ENCODE measurements around the gene ZFPM1. TPM values are rescaled to one million over a fixed set of nuclear protein-coding genes. Genes with fewer than 3 reads are reported as not detected.
A peak's percentile ranks its signal among the peaks of the same experiment; 100 is the strongest.

Gene ZFPM1
- total RNA-seq, 1 donor, result 15.1 TPM

DNA sequence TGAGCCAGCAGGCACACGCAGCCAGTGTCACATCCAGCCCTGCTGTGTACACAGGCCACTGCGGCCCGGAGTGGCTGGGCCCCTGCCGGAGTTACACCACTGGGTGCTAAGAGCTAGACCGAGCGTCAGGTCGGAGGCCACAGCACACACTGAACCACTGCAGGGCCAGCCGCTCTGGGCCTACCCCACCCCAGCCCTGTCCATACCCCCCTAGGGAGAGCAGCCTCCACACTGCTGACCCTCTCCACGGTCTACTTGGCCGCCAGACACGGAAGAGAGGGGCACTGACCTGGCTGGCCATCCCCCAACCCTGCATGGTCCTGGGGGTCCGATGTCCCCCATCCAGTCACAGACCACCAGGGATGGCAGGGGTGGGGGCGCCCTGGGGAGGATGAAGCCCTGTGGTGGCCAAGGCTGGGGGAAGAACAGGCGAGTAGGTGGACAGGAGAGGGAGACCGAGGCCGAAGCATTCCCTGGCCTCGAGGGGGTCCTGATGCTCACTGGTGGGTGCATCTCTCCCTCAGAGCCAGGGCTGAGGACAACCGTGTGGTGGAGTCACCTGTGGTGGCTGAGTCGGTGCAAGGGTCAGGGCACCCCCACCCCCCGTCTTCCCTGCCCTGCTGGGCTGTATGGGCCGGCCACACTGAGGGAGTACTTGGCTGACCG is 82.2 kb downstream of the ZFPM1 start:
- no peak for DNase-seq (ENCODE audit: low read depth in 2 of 3, low spot score in 2 of 3)

DNA sequence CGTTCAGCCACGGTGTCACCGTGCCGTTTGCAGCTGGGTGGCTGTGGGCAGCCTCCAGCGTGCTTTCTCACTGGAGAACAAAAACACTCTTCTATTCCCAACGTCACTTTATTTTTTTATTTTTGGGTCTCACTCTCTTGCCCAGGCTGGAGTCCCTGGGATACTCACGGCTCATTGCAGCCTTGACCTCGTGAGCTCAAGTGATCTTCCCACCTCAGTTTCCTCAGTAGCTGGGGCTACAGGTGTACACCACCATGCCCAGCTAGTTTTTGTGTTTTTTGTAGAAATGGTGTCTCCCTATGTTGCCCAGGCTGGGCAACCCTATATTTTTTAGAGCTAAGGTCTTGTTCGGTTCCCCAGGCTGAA is 82.8 kb downstream of the ZFPM1 start:
- DNase-seq (ENCODE audit: low read depth in 2 of 3, low spot score in 2 of 3), result no peak

DNA sequence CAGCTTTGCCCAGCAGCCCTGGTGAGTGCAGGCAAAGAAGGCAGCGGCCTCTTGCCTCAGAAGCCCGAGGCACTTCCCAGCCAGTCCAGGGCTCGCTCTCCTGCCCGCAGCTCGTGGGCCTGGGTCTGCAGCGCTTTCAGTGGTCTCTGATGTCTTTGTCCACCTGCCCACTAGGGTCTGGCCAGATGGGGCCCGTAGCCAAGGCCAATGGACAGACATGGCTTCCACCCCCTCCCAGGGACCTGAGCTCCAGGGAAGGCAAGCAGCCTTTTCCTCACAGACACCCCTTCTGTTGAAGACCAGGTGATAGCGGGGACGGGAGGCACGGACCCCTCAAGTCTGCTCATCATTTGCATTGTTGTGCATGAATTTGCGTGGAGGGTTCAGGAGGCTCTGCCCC is 83.4 kb downstream of the ZFPM1 start:
- no peak for DNase-seq (ENCODE audit: low read depth in 2 of 3, low spot score in 2 of 3)

DNA sequence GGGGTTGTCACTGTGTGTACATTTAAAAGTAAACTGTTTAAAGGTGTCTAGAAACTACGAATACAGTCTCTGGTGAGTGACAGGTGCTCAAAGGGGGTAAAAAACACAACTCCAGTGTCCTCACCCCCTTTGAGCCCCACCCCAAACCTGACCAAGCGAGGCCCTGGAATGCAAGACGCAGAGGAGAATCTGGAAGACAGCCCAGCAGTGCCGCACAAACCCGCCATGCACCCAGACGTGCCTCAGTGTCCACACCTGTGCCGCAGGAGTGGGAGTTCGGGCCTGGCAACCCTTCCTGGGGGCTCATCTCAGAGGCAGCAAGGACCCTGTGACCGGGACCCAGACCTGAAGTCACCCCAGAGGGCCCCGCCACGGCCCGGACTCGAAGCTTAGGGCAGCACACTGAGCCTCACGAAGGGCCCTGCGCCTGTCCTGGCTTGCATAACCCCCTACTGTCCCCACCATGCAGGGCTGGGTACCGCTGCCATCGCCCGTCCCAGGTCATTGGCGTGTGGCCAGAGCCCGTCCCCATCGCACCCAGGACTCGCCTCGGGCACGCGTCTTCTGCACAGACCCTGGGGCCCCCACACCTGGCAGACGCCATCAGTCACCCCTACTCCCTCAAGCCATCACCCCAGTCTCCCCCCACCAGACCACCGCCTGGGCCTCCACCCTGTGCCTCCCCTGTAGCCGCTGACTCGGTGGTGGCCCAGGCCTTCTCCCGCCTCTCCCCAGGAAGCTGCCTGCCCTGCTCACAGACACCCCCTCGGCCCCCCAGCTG is 84.1 kb downstream of the ZFPM1 start:
- no peak for DNase-seq (ENCODE audit: low read depth in 2 of 3, low spot score in 2 of 3)

DNA sequence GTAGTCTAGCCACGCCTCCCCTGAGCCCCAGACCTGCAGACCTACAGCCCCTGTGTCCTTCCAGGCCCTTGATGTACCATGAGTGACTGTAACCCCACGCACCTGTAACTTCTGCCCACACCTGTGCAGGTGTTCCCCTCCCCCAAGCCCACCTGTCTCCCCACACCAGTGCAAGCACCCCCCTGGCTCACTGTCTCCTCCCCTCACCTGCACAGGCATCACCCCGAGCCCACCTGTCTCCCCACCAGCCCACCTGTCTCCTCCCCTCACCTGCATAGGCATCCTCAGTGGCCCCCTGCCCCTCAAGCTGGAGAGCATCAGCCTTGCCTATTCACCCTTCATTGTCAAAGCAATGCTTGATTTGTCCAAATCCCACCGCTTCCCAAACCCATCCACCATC is 84.8 kb downstream of the ZFPM1 start:
- DNase-seq (ENCODE audit: low read depth in 2 of 3, low spot score in 2 of 3), result no peak

DNA sequence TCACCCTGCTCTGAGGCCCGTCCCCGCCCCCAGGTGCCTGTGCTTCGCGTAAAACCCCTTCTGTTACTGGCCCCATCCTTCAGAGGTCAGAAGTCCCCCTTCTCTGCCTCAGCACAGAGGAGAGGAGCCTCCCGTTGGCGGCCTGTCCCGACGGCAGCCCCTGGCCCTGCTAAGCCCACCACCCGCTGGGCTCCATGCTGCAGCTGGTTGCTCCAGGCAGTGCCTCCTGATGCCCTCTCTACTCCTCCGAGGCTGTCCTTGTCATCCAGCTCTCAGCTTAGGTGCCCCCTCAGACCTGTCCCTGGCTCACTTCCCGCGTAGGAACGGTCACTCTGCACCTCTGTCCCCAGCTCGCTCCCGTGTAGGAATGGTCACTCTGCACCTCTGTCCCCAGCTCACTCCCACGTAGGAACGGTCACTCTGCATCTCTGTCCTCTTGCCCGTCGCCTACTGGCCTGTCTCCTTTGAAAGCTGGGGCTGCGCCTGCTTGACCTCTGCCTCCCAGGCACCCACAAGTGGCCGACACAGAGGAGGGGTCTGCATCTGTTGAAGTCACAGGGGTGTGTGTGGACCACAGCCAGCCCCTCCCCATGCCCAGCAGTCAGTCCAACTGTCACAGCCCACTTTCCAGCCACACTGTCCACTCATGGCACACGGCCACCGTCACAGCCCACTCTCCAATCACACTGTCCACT is 85.4 kb downstream of the ZFPM1 start:
- DNase-seq (ENCODE audit: low read depth in 2 of 3, low spot score in 2 of 3), result no peak

DNA sequence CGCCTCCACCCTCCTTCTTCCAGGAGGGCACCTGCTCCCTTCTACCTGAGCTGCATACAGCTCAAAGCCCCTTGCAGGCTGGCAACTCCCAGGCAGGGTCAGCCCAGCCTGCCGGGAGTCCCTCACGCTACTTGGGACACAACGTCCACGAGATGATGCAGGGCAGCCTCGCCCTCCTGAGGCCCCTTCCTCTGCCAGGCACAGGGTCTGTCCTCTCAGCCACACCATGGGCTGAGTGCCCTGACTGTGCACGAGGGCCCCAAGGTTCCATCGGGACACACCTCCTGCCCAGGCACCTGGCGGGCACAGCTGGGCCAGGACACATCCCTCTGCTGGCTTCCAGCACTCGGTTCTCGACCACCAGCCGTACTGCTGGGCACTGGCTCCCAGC is 86.2 kb downstream of the ZFPM1 start:
- DNase-seq (ENCODE audit: low read depth in 2 of 3, low spot score in 2 of 3), result no peak

DNA sequence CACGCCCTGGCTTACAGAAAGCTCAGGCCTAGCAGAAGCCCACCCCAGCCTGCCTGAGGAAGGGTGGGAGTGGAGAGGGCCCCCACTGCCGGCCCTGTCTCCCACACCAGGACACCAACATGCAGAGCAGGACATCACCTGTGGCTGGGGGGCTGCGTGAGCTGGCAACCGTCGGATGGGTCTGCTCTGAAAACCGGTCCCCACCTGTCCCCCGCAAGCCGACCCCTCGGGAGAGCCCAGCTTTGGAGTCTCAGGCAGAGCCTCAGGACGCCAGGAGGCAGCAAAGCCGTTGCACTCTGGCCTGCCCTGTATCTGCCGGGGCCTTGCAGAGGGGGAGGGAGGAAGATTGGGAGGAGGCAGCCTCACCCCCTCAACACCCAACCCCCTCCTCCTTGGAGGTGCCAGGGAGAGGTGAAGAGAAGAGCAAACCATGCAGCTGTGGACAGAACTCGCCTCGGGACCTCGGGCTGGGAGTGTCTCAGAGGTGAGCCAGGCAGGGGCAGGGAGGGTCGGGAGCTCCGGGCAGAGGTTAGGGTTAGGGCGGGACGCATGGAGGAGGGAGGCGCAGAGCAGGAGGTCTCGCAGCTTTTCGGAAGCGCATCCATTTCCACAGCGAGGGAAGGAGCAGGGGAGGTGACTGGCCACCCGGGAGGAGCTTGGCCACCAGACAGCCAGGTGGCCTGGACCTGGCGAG is 86.7 kb downstream of the ZFPM1 start:
- DNase-seq (ENCODE audit: low read depth in 2 of 3, low spot score in 2 of 3), result no peak

DNA sequence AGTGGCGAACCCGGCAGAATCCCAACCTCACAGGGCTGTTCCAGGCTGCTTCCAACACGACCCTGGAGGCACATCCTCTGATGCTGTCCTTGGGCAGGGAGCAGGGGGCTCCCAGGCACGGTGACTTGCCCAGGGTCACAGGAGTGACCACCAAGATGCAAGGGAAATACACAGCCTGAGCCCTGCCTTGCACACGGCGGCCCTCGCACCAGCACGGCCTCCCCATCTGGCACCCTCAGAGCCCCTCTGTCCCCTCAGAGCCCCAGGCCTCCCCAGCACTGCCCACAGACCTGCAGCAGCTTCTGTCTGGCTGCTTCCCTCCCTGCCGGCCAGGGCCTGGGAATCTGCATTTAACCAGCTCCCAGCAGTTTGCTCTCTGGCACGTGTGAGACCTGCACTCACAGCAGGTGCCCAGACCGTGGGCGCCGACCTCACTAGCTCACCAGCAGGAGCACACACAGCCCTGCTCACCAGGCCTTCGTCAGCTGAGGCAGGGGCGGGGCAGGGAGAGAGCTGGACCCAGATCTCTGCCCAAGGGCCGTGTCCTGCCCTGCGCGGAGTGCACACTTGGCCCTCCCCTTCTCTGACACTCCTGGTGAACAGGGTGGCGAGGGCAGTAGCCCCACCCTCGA is 87.4 kb downstream of the ZFPM1 start:
- no peak for DNase-seq (ENCODE audit: low read depth in 2 of 3, low spot score in 2 of 3)

DNA sequence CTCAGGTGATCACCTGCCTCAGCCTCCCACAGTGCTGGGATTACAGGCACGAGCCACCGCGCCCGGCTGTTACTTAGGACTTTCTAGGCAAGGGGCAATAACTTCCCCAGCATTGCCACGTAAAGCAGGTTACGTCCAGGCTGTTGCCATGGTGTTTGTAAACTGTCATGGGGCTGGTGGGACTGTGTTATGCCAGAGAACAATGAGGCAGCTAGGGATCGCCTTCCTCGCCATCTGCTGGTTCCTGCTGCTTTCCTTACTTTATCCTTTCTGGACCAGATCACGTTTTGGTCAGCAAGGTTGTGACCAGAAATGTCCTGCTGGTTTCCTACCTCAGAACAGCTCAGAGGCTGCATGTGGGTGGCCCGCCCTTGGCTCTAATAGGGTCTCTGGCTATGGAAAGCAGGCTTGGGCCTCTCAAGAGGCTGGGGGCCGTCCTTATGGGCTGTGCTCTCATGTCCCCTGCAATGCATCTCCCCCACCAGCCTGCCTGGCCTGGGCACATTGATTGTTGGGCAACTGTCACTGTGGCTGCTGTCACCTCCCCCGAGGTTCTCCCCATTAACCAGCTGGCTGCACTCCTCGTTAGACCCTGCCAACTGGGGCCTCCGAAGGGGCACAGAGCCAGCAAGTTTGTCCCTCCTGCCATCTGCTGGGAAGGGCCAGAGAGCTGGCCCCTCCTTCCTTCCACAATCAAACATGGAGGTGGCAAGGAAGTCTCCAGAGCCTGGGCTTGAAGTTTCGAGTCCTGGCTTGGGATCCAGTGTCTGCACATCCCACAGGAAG is 88.9 kb downstream of the ZFPM1 start:
- no peak for DNase-seq (ENCODE audit: low read depth in 2 of 3, low spot score in 2 of 3)

DNA sequence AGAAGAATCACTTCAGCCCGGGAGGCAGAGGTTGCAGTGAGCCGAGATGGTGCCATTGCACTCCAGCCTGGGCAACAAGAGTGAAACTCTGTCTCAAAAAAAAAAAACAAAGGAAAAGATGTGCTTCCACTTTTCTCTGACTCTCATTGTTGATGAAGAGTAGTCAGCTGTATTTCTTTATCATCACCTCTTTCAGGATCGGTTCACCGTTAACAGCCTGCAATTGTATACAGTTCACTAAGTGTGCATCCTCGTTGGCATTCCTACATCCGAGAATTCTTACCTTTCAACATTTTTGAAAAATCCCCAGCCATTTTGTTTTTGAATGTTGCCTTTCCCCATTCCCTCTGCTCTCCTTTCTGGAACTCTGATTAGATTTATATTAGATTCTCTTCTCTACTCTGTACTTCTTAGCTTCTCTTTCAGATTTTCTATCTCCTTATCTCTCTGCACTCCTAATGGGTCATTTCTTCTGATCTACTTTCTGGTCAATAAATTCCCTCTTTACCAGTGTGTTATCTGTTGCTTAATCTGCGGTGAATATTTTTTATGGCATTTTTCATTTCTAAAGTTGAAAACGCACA is 90.2 kb downstream of the ZFPM1 start:
- no peak for DNase-seq (ENCODE audit: low read depth in 2 of 3, low spot score in 2 of 3)

DNA sequence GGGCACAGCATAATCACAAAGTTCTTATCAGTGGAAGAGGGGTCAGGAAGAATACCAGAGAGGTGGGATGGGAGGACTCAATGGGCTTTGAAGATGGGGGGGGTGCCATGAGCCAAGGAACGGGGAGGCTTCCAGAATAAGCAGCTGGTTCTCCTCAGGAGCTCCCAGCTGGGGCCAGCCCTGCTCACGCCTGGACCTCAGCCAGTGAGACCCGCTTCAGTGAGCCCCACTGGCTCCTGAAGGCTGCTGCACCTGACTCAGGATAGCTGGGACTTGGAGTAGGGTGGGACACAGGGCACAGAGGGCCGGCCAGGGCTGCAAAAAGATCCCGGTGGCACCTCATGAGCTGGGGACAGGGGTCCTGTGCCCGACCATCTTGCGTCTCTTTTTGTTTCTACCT is 92.7 kb downstream of the ZFPM1 start:
- DNase-seq (ENCODE audit: low read depth in 2 of 3, low spot score in 2 of 3), result no peak

DNA sequence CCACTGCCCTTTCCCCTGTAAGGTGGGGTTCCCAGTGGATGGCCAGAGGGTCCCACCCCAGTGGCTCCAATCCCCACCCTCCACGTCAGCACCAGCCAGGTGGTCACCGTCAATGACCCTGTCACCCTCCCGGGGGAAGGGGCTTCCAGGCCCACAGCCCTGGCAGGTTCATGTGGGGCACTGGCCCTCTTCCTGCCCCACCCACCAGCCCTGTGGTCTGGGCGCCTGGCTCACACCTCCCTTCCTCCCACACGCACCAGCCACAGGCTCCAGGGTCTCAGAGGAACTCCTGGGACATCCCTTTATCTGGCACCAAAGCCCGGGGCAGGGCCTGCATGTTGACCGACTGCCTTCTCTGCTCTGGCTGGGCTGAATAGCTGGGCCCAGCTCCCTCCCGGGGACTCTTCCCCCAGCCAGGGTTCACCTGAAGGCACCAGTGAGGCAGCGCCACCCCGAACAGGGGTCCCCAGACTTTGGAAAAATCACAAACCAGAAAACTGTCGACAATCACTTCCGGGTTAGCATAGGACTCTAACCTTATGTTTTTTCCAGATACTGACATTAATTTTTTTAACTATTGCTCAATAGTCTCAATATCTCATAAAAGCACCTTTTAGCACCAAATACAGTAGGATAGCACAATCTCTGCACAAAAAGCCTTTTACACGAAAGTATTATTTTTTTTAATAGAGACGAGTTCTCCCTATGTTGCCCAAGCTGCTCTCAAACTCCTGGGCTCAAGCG is 95.2 kb downstream of the ZFPM1 start:
- DNase-seq (ENCODE audit: low read depth in 2 of 3, low spot score in 2 of 3), result no peak

DNA sequence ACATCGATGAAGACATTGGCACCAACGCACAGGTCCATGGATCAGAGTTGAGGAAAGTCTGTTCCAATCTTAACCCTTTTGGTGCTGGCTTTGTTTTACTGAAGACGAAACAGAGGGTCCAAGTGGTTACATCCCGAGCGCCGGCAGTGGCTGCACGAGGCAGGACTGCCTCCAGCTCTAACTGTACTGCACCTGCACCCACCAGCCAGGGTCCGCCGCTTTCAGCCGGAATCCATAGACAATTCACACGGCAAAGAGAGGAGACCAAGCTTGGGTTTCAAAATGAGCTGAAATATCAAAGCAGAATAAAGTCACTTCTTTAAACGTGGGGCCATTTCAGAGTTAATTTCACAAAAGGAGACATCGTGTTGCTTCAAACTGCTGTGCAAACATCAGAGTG is 95.9 kb downstream of the ZFPM1 start:
- DNase-seq (ENCODE audit: low read depth in 2 of 3, low spot score in 2 of 3), result no peak

DNA sequence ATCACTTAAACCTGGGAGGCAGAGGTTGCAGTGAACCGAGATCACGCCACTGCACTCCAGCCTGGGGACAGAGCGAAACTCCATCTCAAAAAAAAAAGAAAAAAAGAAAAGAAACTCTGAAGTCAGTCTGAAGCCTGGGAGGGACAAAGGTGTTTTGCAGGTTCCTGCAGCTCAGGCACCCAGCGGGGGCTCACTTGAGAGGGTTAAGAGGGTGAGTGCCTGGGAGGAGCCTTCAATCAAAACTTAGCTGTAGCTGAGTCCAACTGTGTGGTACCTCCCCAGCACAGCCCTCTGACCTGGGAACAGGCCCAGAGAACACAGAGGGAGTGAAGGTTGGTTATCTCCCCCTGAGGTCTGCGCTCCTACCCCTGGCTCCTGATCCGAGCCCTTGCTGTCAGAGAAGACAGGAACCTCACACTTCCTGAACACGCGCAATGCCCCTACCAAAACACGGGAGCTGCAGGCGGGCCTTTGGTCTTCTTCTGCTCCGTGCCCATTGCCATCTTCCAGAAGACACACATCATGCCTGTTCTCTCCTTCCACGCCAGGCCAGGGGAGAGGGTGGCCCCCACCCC is 96.7 kb downstream of the ZFPM1 start:
- peak in 1 of 3 donors; percentile 26 for DNase-seq (ENCODE audit: low read depth in 2 of 3, low spot score in 2 of 3)

DNA sequence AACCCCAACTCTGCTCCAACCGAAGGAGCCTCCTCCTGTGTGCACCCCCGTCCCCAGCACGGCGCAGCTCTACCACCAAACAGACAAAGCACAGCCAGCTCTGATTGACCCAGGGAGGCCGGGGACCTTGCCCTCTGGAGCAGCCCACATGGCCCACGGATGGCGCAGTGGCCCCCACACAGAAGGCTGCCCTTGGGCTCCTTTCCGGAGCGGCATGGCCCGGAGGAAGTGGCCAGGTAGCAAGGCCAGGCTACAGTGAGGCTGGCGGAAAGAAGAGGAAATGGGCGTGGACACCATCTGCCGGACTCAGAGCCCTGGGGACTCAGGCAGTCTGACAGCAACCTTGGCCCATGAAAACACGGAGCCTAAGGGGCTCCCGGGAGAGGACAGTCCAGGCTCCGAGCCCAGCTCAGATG is 97.2 kb downstream of the ZFPM1 start:
- no peak for DNase-seq (ENCODE audit: low read depth in 2 of 3, low spot score in 2 of 3)

DNA sequence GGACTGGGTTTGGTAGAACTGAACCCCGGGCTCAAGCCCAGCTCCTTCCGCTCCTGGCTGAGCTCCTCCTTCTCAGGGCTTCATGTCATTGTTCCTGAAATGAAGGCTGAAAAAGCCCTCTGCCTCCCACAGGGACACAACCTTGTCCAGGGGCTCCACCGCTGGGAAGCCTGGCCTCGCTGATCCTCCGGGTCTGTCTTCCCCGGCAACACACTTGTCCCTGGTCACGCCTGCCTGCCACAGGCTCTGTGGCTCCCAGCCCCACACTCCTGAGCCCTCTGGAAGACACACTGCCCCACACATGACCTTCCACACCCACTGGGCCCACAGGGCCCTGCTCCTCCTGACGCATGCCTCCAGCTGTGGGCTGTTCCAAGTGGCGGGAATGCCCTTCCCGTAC is 99.1 kb downstream of the ZFPM1 start:
- DNase-seq (ENCODE audit: low read depth in 2 of 3, low spot score in 2 of 3), result no peak

DNA sequence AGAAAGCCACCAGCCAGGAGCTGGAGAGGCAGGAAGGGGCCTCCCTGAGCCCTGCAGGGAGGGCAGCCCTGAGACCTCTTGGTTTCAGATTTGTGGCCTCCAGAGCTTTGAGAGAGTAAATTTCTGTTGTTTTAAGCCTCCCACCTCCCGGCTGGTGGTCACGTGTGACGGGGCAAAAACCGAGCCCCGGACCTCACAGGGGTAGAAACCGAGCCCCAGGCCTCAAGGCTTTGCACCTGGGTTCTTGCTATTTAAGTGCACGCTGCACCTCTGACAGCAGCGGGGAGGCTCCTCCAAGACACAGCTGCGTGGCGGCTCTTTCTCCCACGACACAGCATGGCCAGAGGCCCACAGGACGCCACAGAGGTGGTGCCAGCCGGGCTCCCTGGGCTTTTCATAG is 99.7 kb downstream of the ZFPM1 start:
- no peak for DNase-seq (ENCODE audit: low read depth in 2 of 3, low spot score in 2 of 3)

DNA sequence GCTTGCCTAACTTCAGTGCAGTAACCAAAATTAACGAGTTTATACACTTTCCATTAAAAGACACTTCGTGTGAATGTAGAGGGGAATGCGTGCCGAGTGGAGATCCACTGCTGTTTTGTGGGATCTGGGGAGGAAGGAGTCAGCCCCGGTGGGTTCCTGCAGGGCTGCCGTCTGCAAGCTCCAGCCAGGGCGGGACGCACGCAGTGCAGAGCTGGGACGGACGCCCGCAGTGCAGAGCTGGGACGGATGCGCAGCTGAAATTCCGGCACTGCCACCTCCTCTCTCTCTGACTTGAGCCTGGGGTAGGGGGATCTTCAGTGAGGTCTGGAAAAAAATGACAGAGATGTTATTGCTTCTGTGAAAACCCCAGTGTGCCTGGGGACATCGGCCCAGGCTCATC is 100.7 kb downstream of the ZFPM1 start:
- no peak for DNase-seq (ENCODE audit: low read depth in 2 of 3, low spot score in 2 of 3)
